Activated naive CD8-positive, alpha-beta T cell treated with anti-CD3 and anti-CD28 coated beads, Interleukin-2, amount 50 U/mL, for 24 hours (primary cell): Measurements from ENCODE around the gene AURKAIP1.
"Not testable (repeated sequence)": the region's sequence is repeated elsewhere in the genome, so short reads cannot be mapped to it uniquely, and the experiment has no call there.

Experiments used
- ATAC-seq: fragments of 150-1000 bp; cut with Tn5 transposase; one replicate; pipeline ENCODE4 v1.10.0; 2021
- DNase-seq: peaks from one replicate; pipeline ENCODE4 v3.0.0; 2021
- H3K27ac Mint-ChIP-seq: one replicate; pipeline ENCODE4 v1.8.0; 2021; ENCODE audit warnings: mild to moderate bottlenecking, mixed read lengths
- H3K27me3 Mint-ChIP-seq: one replicate; pipeline ENCODE4 v1.8.0; 2021; ENCODE audit warnings: mixed read lengths
- H3K36me3 Mint-ChIP-seq: one replicate; pipeline ENCODE4 v1.8.0; 2021; ENCODE audit warnings: low read depth, mixed read lengths
- H3K4me1 Mint-ChIP-seq: one replicate; pipeline ENCODE4 v1.8.0; 2021; ENCODE audit warnings: mixed read lengths
- H3K4me3 Mint-ChIP-seq: one replicate; pipeline ENCODE4 v1.8.0; 2021; ENCODE audit warnings: mild to moderate bottlenecking, moderate library complexity, mixed read lengths
- H3K9me3 Mint-ChIP-seq: one replicate; pipeline ENCODE4 v1.8.0; 2021; ENCODE audit warnings: mixed read lengths

The AURKAIP1 gene

DNA sequence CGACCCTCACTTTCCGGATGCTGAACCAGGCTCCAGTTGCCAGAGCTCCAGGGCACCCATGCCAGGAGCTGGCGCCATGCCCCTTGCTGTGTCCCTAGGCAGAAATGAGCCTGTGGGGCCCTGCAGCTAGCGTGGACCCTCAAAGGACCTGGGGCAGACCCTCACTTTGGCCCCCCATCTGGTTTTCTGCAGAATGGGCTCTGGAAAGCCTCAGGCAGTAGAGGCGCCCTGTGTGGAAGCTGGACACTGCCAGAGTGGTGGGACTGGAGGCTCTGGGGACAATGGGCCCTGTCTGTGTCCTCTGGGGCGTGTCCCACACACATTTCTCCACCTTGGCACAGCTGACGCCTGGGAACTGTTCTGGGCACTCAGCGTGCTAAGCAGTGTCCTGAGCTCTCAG, 6.3 kb upstream of the AURKAIP1 start:
- DNase-seq (no peak), ATAC-seq (no peak)
- no peaks in the 10 kb centered on the region for H3K4me1 Mint-ChIP-seq
- peaks cover 7% of the 10 kb centered on the region for H3K36me3 Mint-ChIP-seq
- H3K27me3 Mint-ChIP-seq = no peaks in the 10 kb centered on the region
- no peak overlapping the region for H3K27ac Mint-ChIP-seq
- no peaks in the 10 kb centered on the region for H3K9me3 Mint-ChIP-seq
- no peak overlapping the region for H3K4me3 Mint-ChIP-seq

DNA sequence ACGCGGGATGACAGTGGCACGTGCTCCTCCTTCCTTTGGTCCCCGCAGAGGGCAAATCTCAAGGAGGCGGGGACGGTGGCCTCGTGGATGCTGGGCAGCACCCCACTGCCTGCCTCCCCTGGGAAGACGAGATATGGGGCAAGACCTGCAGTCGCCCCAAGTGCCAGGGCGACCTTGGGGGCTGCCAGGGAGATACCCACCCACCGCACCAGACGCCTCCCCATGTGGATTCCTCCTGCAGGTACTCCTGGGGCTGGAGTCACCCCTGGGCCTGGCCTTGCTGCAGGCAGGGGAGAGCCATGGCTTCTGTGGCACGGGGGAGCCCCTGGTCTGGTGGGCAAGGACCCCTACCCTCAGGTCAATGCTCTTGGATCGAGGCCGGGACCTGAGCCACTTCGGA, 5.9 kb upstream of the AURKAIP1 start:
- DNase-seq (no peak), ATAC-seq (no peak)
- Mint-ChIP-seq H3K4me1 (peaks cover 2% of the 10 kb centered on the region), H3K27ac (no peak overlapping the region), H3K4me3 (no peak overlapping the region), H3K9me3 (no peaks in the 10 kb centered on the region), H3K36me3 (peaks cover 3% of the 10 kb centered on the region), H3K27me3 (no peaks in the 10 kb centered on the region)

DNA sequence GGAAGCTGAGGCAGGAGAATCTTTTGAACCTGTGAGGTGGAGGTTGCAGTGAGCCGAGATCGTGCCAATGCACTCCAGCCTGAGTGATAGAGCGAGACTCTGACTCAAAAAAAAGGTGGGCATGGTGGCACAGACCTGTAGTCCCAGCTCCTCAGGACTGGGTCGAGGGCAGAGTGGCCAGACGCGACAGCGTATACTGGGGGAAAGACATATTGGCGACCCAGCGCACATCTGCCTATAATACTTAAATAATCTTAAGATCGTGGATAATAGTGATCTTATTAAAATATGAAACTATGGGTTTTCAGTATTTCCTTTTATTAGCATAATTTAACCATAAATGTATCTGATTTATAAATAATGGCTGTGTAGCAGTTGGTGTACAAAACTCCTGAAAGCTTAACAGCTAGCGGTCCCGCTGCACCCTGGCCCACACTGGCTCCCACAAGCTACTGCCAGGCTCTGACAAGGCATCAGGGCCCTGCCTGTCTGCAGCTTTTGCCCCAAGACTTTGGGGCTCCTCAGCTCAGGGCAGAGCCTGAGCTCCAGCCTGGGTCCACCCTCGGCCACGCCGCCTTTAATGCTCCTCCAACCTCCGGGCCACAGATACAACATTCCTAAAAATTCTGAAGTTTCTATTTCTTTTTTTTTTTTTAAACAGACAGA, 2.7 kb upstream of the AURKAIP1 start:
- Mint-ChIP-seq H3K27me3 (no peaks in the 10 kb centered on the region), H3K4me3 (no peak overlapping the region), H3K4me1 (peaks cover 20% of the 10 kb centered on the region), H3K9me3 (no peaks in the 10 kb centered on the region), H3K36me3 (peaks cover 2% of the 10 kb centered on the region), H3K27ac (no peak overlapping the region)
- ATAC-seq (no peak), DNase-seq (no peak)

- Mint-ChIP-seq H3K4me3 (peak overlapping the region; percentile 85), H3K27ac (no peak overlapping the region), H3K27me3 (no peaks in the 10 kb centered on the region), H3K36me3 (peaks cover 2% of the 10 kb centered on the region), H3K9me3 (no peaks in the 10 kb centered on the region), H3K4me1 (peaks cover 26% of the 10 kb centered on the region)
- ATAC-seq (no peak), DNase-seq (no peak)
Observed at GRCh38 chr1:1376551-1377226, 1.7 kb upstream of the AURKAIP1 start.

- peak overlapping the region; percentile 90 for H3K27ac Mint-ChIP-seq
- DNase-seq (peak; percentile 23), ATAC-seq (no peak)
- H3K27me3 Mint-ChIP-seq = no peaks in the 10 kb centered on the region
- H3K4me1 Mint-ChIP-seq = peaks cover 36% of the 10 kb centered on the region
- peaks cover 2% of the 10 kb centered on the region for H3K36me3 Mint-ChIP-seq
- H3K4me3 Mint-ChIP-seq = peak overlapping the region; percentile 85
- no peaks in the 10 kb centered on the region for H3K9me3 Mint-ChIP-seq
Observed at GRCh38 chr1:1374589-1374928, 448 bp downstream of the AURKAIP1 start.

GRCh38 chr1:1373815-1374588, 1.0 kb downstream of the AURKAIP1 start:
- Mint-ChIP-seq H3K27me3 (no peaks in the 10 kb centered on the region), H3K4me1 (peaks cover 36% of the 10 kb centered on the region), H3K4me3 (peak overlapping the region; percentile 85), H3K36me3 (peaks cover 2% of the 10 kb centered on the region), H3K27ac (peak overlapping the region; percentile 90), H3K9me3 (no peaks in the 10 kb centered on the region)
- DNase-seq (no peak), ATAC-seq (no peak)

DNA sequence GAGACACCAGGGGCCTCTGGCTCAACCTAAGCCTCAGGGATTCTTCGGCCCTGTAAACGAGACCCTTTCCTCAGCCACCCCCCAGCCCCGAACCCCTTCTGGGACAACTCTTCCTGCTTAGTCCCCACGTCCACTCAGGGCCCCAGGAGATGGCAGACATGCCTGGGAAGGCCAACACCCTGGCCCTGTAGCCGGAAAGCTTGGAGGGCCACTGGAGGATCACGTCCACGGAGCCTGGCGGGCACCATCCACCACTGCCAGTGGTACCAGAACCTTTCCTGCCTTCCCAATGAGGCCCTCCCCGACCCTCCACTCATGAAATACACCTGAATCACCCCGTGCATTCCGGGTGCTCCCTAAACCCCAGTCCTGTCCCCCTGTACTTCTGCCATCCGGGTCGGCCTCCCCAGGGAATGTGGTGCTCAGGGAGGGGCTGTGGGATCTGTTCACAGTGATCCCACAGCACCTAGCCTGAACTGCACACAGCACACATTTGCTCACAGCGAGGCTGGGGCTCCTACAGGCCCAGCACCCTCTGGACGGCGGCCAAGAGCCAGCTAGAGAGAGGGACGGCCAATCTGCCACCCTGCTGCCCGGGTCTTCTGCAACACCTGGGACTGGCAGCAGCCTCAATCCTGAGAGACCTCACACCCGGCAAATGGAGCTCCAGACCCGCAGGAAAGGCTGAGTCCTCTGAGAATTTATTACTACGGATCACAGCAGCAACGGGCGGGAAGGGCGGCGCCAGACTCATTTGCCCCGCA, 1.8 kb downstream of the AURKAIP1 start:
- Mint-ChIP-seq H3K36me3 (peaks cover 2% of the 10 kb centered on the region), H3K4me1 (peaks cover 36% of the 10 kb centered on the region), H3K27ac (peak overlapping the region; percentile 64), H3K27me3 (no peaks in the 10 kb centered on the region), H3K4me3 (peak overlapping the region; percentile 85), H3K9me3 (no peaks in the 10 kb centered on the region)
- no peak for DNase-seq
- no peak for ATAC-seq

DNA sequence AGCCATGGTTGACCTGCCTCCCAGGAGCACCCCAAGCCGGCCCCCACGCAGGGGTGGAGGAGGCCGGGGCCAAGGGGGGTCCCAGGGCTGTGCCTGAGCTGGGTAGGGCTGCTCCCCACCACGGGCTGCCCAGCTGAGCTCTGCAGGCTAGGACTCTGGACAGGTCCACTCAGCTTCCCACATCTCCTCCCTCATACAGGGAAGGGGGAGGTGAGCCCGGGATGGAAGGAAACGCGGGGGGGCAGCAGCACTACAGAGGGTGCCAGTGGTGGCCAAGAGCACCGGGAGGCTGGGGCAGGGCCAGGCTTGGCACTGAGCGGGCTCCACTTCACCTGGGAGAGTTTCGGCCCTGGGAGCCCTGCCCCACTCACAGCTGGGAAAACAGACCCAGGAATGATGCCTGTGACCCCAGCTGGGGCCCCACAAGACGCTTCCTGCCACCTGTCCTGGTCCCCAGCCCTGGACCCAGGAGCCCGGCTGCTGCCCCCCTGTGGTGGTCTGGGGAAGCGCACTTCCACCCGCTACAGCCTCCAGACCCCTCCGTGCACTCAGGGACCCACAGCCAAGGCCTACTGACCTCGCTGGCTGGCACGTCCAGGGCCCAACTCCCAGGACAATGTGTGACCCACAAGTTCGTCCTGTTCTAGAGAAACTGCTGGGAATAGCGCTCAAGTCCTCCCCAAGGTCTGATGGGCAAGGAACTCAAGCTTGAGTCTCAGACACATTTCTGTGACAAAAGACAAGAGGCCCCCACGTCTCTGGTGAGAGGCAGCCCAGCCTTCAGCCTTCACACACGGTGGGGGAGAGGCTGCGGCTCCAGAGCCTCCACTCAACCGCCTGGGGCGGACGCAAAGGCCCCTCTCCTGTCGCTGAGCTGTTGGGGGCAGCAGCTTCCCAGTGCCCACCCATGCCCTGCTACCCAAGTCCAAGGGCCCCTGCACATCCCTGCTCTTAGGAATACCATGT, 3.0 kb downstream of the AURKAIP1 start:
- peaks cover 36% of the 10 kb centered on the region for H3K4me1 Mint-ChIP-seq
- H3K36me3 Mint-ChIP-seq = peaks cover 2% of the 10 kb centered on the region
- H3K27ac Mint-ChIP-seq = peak overlapping the region; percentile 29
- ATAC-seq (peak; percentile 35), DNase-seq (peak; percentile 90)
- no peaks in the 10 kb centered on the region for H3K27me3 Mint-ChIP-seq
- H3K4me3 Mint-ChIP-seq = peak overlapping the region; percentile 51
- no peaks in the 10 kb centered on the region for H3K9me3 Mint-ChIP-seq

DNA sequence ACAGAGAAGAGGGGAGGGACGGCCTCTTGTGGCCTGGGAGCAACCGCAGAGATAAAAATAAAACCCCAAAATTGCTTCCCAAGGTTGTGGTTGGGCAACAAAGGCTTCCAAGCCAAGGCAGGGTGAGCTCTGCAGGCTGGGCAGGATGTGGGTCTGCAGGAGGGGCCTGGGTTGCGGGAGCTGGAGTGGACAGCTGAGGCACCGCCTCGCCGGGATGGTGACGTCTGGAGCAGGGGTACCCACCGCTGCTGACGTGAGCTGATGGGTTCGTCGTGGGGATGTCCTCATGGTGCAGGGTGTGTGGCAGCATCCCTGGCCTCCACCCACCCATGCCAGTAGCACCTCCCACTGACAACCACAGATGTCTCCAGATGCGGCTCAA, 3.7 kb downstream of the AURKAIP1 start:
- DNase-seq (peak; percentile 54), ATAC-seq (peak; percentile 5)
- H3K9me3 Mint-ChIP-seq = no peaks in the 10 kb centered on the region
- peaks cover 2% of the 10 kb centered on the region for H3K36me3 Mint-ChIP-seq
- peaks cover 36% of the 10 kb centered on the region for H3K4me1 Mint-ChIP-seq
- H3K27me3 Mint-ChIP-seq = no peaks in the 10 kb centered on the region
- H3K4me3 Mint-ChIP-seq = peak overlapping the region; percentile 6
- no peak overlapping the region for H3K27ac Mint-ChIP-seq

DNA sequence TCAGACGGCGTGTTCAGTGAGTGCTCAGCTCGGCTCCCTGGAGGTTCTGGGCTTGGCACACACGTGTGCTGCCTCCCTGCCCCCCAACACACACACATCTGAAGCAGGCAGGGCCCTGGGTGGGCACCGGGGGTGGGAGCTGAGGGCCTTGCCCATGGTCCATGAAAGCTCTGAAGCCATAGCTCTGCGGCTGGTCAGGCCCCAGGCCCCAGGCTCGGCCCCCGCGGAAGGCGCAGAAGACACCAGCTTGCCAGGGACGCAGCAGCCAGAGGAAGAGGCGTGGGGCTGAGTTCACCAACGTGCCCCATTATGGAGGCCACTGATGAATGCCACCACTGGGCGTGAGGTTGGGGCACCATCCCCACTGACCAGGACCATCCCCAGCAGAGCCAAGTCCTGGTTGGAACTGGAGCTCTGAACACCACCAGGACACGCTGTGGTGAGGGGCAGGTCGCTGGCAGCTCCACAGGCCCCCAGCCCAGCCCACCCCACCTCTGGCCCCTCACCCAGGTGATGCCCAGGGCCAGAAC, 4.2 kb downstream of the AURKAIP1 start:
- H3K4me1 Mint-ChIP-seq = peaks cover 33% of the 10 kb centered on the region
- no peaks in the 10 kb centered on the region for H3K27me3 Mint-ChIP-seq
- no peaks in the 10 kb centered on the region for H3K9me3 Mint-ChIP-seq
- DNase-seq (no peak), ATAC-seq (no peak)
- peaks cover 2% of the 10 kb centered on the region for H3K36me3 Mint-ChIP-seq
- no peak overlapping the region for H3K4me3 Mint-ChIP-seq
- H3K27ac Mint-ChIP-seq = no peak overlapping the region

- H3K36me3 Mint-ChIP-seq, H3K9me3 Mint-ChIP-seq, H3K27me3 Mint-ChIP-seq, H3K27ac Mint-ChIP-seq, ATAC-seq, DNase-seq, H3K4me3 Mint-ChIP-seq: not testable (repeated sequence)
- peaks cover 30% of the 10 kb centered on the region for H3K4me1 Mint-ChIP-seq
Observed at GRCh38 chr1:1370094-1370493, 4.9 kb downstream of the AURKAIP1 start.

- Mint-ChIP-seq H3K4me1 (peaks cover 16% of the 10 kb centered on the region), H3K9me3 (no peaks in the 10 kb centered on the region), H3K27me3 (no peaks in the 10 kb centered on the region), H3K36me3 (no peaks in the 10 kb centered on the region), H3K27ac (no peak overlapping the region), H3K4me3 (no peak overlapping the region)
- no peak for DNase-seq
- ATAC-seq = no peak
Observed at GRCh38 chr1:1367315-1367714, 7.7 kb downstream of the AURKAIP1 start.

DNA sequence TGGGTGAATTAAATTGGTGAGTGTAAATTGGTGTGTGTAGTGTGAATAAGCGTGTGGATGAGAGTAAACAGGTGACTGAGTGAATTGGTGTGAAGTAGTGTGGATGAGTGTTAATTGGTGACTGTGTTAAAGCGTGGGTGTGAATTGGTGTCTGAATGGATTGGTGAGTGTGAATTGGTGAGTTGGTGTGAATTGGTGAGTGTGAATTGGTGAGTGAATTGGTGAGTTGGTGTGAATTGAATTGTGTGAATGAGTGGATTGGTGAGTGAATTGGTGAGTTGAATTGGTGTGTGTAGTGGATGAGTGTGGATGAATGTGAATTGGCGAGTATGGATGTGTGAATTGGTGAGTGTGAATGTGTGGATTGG, 8.3 kb downstream of the AURKAIP1 start:
- peaks cover 9% of the 10 kb centered on the region for H3K4me1 Mint-ChIP-seq
- H3K36me3 Mint-ChIP-seq = no peaks in the 10 kb centered on the region
- no peaks in the 10 kb centered on the region for H3K9me3 Mint-ChIP-seq
- ATAC-seq = no peak
- no peak overlapping the region for H3K4me3 Mint-ChIP-seq
- H3K27ac Mint-ChIP-seq = no peak overlapping the region
- no peaks in the 10 kb centered on the region for H3K27me3 Mint-ChIP-seq
- DNase-seq = no peak
